ENCODE measurements around the gene TRIM9. TPM values are rescaled to one million over a fixed set of nuclear protein-coding genes. Genes with fewer than 3 reads are reported as not detected.

The TRIM9 gene
- total and polyA plus RNA-seq, 4 donors: 0.08 to 1.3 (median 0.50) TPM

DNA sequence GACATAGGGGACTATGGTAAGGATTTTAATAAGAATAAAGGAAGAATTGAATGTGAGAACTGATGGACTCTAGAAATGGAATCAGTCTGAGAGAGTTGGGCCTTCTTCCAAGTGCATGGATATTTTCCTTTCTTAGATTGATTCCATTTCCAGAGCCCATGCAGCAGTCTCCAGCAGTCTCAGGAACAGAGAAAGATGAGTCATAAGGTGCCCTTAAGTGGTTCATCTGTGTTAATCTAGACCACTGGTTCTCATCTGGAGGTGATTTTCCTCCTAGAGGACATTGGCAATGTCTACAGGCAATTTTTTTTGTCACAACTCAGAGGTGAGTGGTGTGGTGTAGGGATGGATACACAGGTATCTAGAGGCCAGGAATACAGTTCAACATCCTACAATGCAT lies 25.9 kb downstream of the TRIM9 start:
- H3K4me3 ChIP-seq: no peak overlapping the region
- no peak overlapping the region for H3K9ac ChIP-seq (ENCODE audit: insufficient read depth in 1 of 2, low read length in 2 of 2)
- H3K4me1 ChIP-seq (ENCODE audit: control insufficient read depth in 5 of 5, insufficient read depth in 5 of 5, low read length in 5 of 5): peaks cover 0 to 6% (median 0%) of the 10 kb centered on the region in 5 donors
- no peak overlapping the region for H3K27ac ChIP-seq (ENCODE audit: low read depth in 1 of 2, low read length in 1 of 2)
- no peak for ATAC-seq (ENCODE audit: insufficient read depth, low FRiP score)
- peaks cover 0 to 6% (median under 1%) of the 10 kb centered on the region in 4 donors for H3K9me3 ChIP-seq (ENCODE audit: control insufficient read depth in 4 of 4, insufficient read depth in 3 of 4, low read length in 3 of 4)
- no peak for DNase-seq
- TF ChIP-seq, protein P1, sequence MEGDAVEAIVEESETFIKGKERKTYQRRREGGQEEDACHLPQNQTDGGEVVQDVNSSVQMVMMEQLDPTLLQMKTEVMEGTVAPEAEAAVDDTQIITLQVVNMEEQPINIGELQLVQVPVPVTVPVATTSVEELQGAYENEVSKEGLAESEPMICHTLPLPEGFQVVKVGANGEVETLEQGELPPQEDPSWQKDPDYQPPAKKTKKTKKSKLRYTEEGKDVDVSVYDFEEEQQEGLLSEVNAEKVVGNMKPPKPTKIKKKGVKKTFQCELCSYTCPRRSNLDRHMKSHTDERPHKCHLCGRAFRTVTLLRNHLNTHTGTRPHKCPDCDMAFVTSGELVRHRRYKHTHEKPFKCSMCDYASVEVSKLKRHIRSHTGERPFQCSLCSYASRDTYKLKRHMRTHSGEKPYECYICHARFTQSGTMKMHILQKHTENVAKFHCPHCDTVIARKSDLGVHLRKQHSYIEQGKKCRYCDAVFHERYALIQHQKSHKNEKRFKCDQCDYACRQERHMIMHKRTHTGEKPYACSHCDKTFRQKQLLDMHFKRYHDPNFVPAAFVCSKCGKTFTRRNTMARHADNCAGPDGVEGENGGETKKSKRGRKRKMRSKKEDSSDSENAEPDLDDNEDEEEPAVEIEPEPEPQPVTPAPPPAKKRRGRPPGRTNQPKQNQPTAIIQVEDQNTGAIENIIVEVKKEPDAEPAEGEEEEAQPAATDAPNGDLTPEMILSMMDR (IDR thresholded peaks at IDR 0.05; ENCODE audit: control extremely low read depth, extremely low read depth): no peak
- no peaks in the 10 kb centered on the region for H3K36me3 ChIP-seq (ENCODE audit: control insufficient read depth in 4 of 4, insufficient read depth in 4 of 4, low read length in 4 of 4)
- no peaks in the 10 kb centered on the region for H3K27me3 ChIP-seq (ENCODE audit: control insufficient read depth in 3 of 3, insufficient read depth in 3 of 3, low read length in 2 of 3)

DNA sequence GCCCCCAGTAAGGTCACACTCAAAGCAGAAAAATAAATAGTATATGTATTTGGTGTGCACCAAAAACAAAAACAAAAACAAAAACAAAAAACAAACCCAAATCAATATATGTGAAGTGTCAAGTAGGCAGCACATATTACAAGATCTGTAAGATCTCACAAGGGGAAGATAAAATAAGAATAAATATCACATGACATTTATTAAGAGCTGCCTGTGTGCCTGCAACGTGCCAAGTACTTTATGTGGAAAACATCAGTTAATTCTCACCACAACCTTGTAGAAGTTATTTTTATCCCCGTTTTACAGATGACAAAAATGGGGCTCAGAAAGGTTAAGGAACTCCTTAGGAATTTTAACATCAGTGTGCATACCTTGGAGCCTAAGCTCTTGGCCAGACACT lies 26.6 kb downstream of the TRIM9 start:
- Histone ChIP-seq H3K4me1 (ENCODE audit: control insufficient read depth in 5 of 5, insufficient read depth in 5 of 5, low read length in 5 of 5) (peaks cover 0 to under 1% (median 0%) of the 10 kb centered on the region in 5 donors), H3K27ac (ENCODE audit: low read depth in 1 of 2, low read length in 1 of 2) (no peak overlapping the region), H3K9me3 (ENCODE audit: control insufficient read depth in 4 of 4, insufficient read depth in 3 of 4, low read length in 3 of 4) (peaks cover 0 to 6% (median under 1%) of the 10 kb centered on the region in 4 donors), H3K4me3 (no peak overlapping the region), H3K36me3 (ENCODE audit: control insufficient read depth in 4 of 4, insufficient read depth in 4 of 4, low read length in 4 of 4) (no peaks in the 10 kb centered on the region), H3K9ac (ENCODE audit: insufficient read depth in 1 of 2, low read length in 2 of 2) (no peak overlapping the region), H3K27me3 (ENCODE audit: control insufficient read depth in 3 of 3, insufficient read depth in 3 of 3, low read length in 2 of 3) (no peaks in the 10 kb centered on the region)
- ATAC-seq (ENCODE audit: insufficient read depth, low FRiP score) (no peak), DNase-seq (no peak)
- TF ChIP-seq, protein P1 (IDR thresholded peaks at IDR 0.05; ENCODE audit: control extremely low read depth, extremely low read depth): no peak
- WGBS, 2 donors: 84 to 93% methylated on average over 2 of the region's 2 CpGs

DNA sequence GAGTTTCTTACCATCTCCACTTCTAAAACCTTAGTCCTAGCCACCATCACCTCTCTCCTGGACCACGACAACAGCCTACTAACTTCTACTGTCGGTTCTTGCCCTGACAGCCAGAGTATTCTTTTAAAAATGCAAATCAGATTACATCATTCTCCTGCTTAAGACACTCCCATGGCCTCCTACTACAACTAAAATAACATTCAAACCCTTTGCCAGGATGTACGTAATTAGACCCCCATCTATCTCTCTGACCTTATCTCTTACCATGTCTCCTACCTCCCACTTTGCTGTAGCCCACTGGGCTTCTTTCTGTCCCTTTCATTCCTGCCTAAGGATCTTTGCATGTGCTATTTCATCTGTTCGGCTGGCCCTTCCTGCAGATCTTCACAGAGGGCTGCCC lies 27.6 kb downstream of the TRIM9 start:
- Histone ChIP-seq H3K27ac (ENCODE audit: low read depth in 1 of 2, low read length in 1 of 2) (no peak overlapping the region), H3K27me3 (ENCODE audit: control insufficient read depth in 3 of 3, insufficient read depth in 3 of 3, low read length in 2 of 3) (no peaks in the 10 kb centered on the region), H3K4me3 (no peak overlapping the region), H3K9ac (ENCODE audit: insufficient read depth in 1 of 2, low read length in 2 of 2) (no peak overlapping the region), H3K4me1 (ENCODE audit: control insufficient read depth in 5 of 5, insufficient read depth in 5 of 5, low read length in 5 of 5) (no peaks in the 10 kb centered on the region), H3K36me3 (ENCODE audit: control insufficient read depth in 4 of 4, insufficient read depth in 4 of 4, low read length in 4 of 4) (no peaks in the 10 kb centered on the region), H3K9me3 (ENCODE audit: control insufficient read depth in 4 of 4, insufficient read depth in 3 of 4, low read length in 3 of 4) (peaks cover 0 to 6% (median under 1%) of the 10 kb centered on the region in 4 donors)
- TF ChIP-seq, protein P1 (IDR thresholded peaks at IDR 0.05; ENCODE audit: control extremely low read depth, extremely low read depth): no peak
- DNase-seq (no peak), ATAC-seq (ENCODE audit: insufficient read depth, low FRiP score) (no peak)
- 75 to 81% methylated on average over 4 of the region's 4 CpGs for WGBS, 2 donors

DNA sequence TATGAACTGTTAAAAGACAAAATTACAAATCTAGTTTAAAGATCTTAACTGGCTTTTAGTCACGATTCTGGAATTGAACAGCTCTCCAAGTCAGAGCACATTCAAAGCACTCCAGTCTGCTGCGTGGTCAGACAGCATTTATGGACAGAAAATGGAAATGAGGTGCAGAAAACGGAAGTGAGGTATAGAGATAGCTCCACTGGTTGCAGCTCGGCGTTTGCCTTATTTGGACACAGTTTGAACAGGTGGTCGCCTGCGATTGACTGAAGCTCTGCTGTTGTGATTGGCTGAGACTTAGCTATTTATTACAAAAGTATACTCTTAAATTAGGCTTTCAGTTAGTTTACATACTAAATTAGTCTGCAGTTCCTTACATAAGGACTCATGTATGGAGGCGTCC lies 28.3 kb downstream of the TRIM9 start:
- Histone ChIP-seq H3K36me3 (ENCODE audit: control insufficient read depth in 4 of 4, insufficient read depth in 4 of 4, low read length in 4 of 4) (no peaks in the 10 kb centered on the region), H3K4me3 (no peak overlapping the region), H3K9ac (ENCODE audit: insufficient read depth in 1 of 2, low read length in 2 of 2) (no peak overlapping the region), H3K9me3 (ENCODE audit: control insufficient read depth in 4 of 4, insufficient read depth in 3 of 4, low read length in 3 of 4) (peaks cover 0 to 6% (median 0%) of the 10 kb centered on the region in 4 donors), H3K27ac (ENCODE audit: low read depth in 1 of 2, low read length in 1 of 2) (no peak overlapping the region), H3K27me3 (ENCODE audit: control insufficient read depth in 3 of 3, insufficient read depth in 3 of 3, low read length in 2 of 3) (no peaks in the 10 kb centered on the region), H3K4me1 (ENCODE audit: control insufficient read depth in 5 of 5, insufficient read depth in 5 of 5, low read length in 5 of 5) (no peaks in the 10 kb centered on the region)
- WGBS, 2 donors: 90 to 93% methylated on average over 8 of the region's 8 CpGs
- TF ChIP-seq, protein P1 (IDR thresholded peaks at IDR 0.05; ENCODE audit: control extremely low read depth, extremely low read depth): no peak
- ATAC-seq (ENCODE audit: insufficient read depth, low FRiP score): no peak
- no peak for DNase-seq
